Cardiac muscle cell (in vitro differentiated cells and primary cell): ENCODE measurements around the gene DENND6B. TPM values are rescaled to one million over a fixed set of nuclear protein-coding genes. Genes with fewer than 3 reads are reported as not detected.

ENCODE experiments used
- DNase-seq, 2 donors: peaks; one replicate each; pipeline versions ENCODE4 v3.0.0 to v3.0.0-alpha.2; 2010 to 2017; ENCODE audit warnings: low read depth in 1 of 2, low spot score in 1 of 2
- H3K27ac ChIP-seq: fragments of 200-600 bp; sonication (generic); 2 replicates; pipeline ENCODE4 v1.5.1; 2016
- H3K27me3 ChIP-seq: fragments of 200-600 bp; sonication (generic); 2 replicates; pipeline ENCODE4 v1.6.0; 2016; ENCODE audit warnings: control low read depth
- H3K36me3 ChIP-seq: fragments of 200-600 bp; sonication (generic); 2 replicates; pipeline ENCODE4 v1.5.1; 2016; ENCODE audit warnings: control low read depth
- H3K4me1 ChIP-seq: fragments of 200-600 bp; sonication (generic); 2 replicates; pipeline ENCODE4 v1.8.1; 2017; ENCODE audit warnings: low read depth, mild to moderate bottlenecking, mixed run types
- H3K4me3 ChIP-seq: fragments of 200-600 bp; sonication (generic); 2 replicates; pipeline ENCODE4 v1.5.1; 2016; ENCODE audit warnings: mild to moderate bottlenecking
- H3K9me3 ChIP-seq: fragments of 200-600 bp; sonication (generic); 2 replicates; pipeline ENCODE4 v1.5.1; 2017; ENCODE audit warnings: low read depth, mild to moderate bottlenecking, control low read depth
- CTCF ChIP-seq: IDR thresholded peaks from 2 replicates; pipeline ENCODE4 v1.5.1; 2012; ENCODE audit warnings: low read depth, mild to moderate bottlenecking, low read length
- polyA plus RNA-seq: library from polyadenylated mRNA; unstranded; fragments of >200 nt; fragmentation: Nextera tagmentation; extraction: Ambion mirVana; gene quantifications from 2 replicates; pipeline ENCODE4 v1.2.1, GENCODE V29; 2016
- total RNA-seq: library from RNA; depleted of rRNA; stranded (reverse); fragments of >200 nt; gene quantifications from 2 replicates; pipeline ENCODE4 v1.2.3, GENCODE V29; 2016

DENND6B gene
- total and polyA plus RNA-seq, 2 experiments from 2014 or later: 7.0 to 13.3 TPM

GRCh38 chr22:50293441-50294318 lies 33.1 kb downstream of the DENND6B start:
- H3K27me3 ChIP-seq: no peaks in the 10 kb centered on the region
- DNase-seq: peak; percentile 87 to 91
- peak overlapping the region; percentile 92 for H3K27ac ChIP-seq
- peaks cover 12% of the 10 kb centered on the region for H3K36me3 ChIP-seq
- no peaks in the 10 kb centered on the region for H3K9me3 ChIP-seq
- H3K4me3 ChIP-seq: no peak overlapping the region
- TF ChIP-seq CTCF: no peak
- H3K4me1 ChIP-seq: peaks cover 15% of the 10 kb centered on the region

- TF ChIP-seq CTCF: no peak
- Histone ChIP-seq H3K9me3 (no peaks in the 10 kb centered on the region), H3K4me1 (peaks cover 15% of the 10 kb centered on the region), H3K27ac (peak overlapping the region; percentile 92), H3K27me3 (no peaks in the 10 kb centered on the region), H3K4me3 (no peak overlapping the region), H3K36me3 (peaks cover 17% of the 10 kb centered on the region)
- no peak for DNase-seq
Observed at GRCh38 chr22:50292643-50293440, 34.0 kb downstream of the DENND6B start.

- Histone ChIP-seq H3K4me1 (peaks cover 15% of the 10 kb centered on the region), H3K4me3 (no peak overlapping the region), H3K36me3 (peaks cover 30% of the 10 kb centered on the region), H3K27me3 (no peaks in the 10 kb centered on the region), H3K9me3 (no peaks in the 10 kb centered on the region), H3K27ac (no peak overlapping the region)
- no peak for TF ChIP-seq CTCF
- no peak for DNase-seq
Observed at GRCh38 chr22:50289942-50290630, 36.7 kb downstream of the DENND6B start.

GRCh38 chr22:50289151-50289941 lies 37.5 kb downstream of the DENND6B start:
- no peak overlapping the region for H3K4me3 ChIP-seq
- H3K36me3 ChIP-seq: peaks cover 30% of the 10 kb centered on the region
- H3K9me3 ChIP-seq: no peaks in the 10 kb centered on the region
- peaks cover 15% of the 10 kb centered on the region for H3K4me1 ChIP-seq
- TF ChIP-seq CTCF: no peak
- no peak overlapping the region for H3K27ac ChIP-seq
- no peak for DNase-seq
- H3K27me3 ChIP-seq: no peaks in the 10 kb centered on the region

- H3K27ac ChIP-seq: no peak overlapping the region
- peaks cover 3% of the 10 kb centered on the region for H3K4me1 ChIP-seq
- no peak for TF ChIP-seq CTCF
- no peaks in the 10 kb centered on the region for H3K9me3 ChIP-seq
- no peaks in the 10 kb centered on the region for H3K27me3 ChIP-seq
- peaks cover 38% of the 10 kb centered on the region for H3K36me3 ChIP-seq
- no peak for DNase-seq
- no peak overlapping the region for H3K4me3 ChIP-seq
Observed at GRCh38 chr22:50287731-50288130, 39.1 kb downstream of the DENND6B start.
